CD14-positive monocyte (primary cell): Measurements from ENCODE around the gene PHACTR4. TPM values are rescaled to one million over a fixed set of nuclear protein-coding genes. Genes with fewer than 3 reads are reported as not detected.

Experiments used
- DNase-seq, 3 donors: peaks; one replicate each; pipeline ENCODE4 v3.0.0-alpha.2; 2011 to 2022
- H2AFZ ChIP-seq: 2 replicates; pipeline ENCODE4 v1.6.0; 2012; ENCODE audit warnings: mild to moderate bottlenecking, low read depth, low read length, inconsistent platforms; ENCODE audit not compliant: insufficient read depth, poor library complexity, severe bottlenecking
- H3K27ac ChIP-seq, 2 donors: 1 replicate in 1 of 2; 2 replicates in 1 of 2; pipeline ENCODE4 v1.5.1; 2012 to 2013; ENCODE audit warnings: low read length in 2 of 2, control low read depth in 1 of 2, inconsistent platforms in 1 of 2, low read depth in 1 of 2, mild to moderate bottlenecking in 1 of 2
- H3K27me3 ChIP-seq, 2 donors: one replicate each; pipeline versions ENCODE4 v1.6.0 to v1.6.1; 2011 to 2013; ENCODE audit warnings: low read length in 2 of 2; ENCODE audit not compliant: control insufficient read depth in 2 of 2, insufficient read depth in 2 of 2
- H3K36me3 ChIP-seq, 2 donors: replicated peaks in 1 of 2; 1 replicate in 1 of 2; 2 replicates in 1 of 2; pipeline versions ENCODE4 v1.5.1 to v1.6.1; 2012 to 2013; ENCODE audit warnings: low read length in 2 of 2, control low read depth in 1 of 2, inconsistent platforms in 1 of 2, mild to moderate bottlenecking in 1 of 2; ENCODE audit not compliant: insufficient read depth in 2 of 2, control insufficient read depth in 1 of 2
- H3K4me1 ChIP-seq, 2 donors: 1 replicate in 1 of 2; 2 replicates in 1 of 2; pipeline versions ENCODE4 v1.5.1 to v1.6.1; 2012 to 2013; ENCODE audit warnings: low read length in 2 of 2, control low read depth in 1 of 2, inconsistent platforms in 1 of 2, mild to moderate bottlenecking in 1 of 2, moderate library complexity in 1 of 2; ENCODE audit not compliant: insufficient read depth in 2 of 2, control insufficient read depth in 1 of 2
- H3K4me2 ChIP-seq: replicated peaks from 2 replicates; pipeline ENCODE3; 2012; ENCODE audit warnings: low read length, moderate library complexity, mild to moderate bottlenecking; ENCODE audit not compliant: poor library complexity, severe bottlenecking; ENCODE audit errors: extremely low read depth
- H3K4me3 ChIP-seq, 3 experiments: fragments of 200-600 bp in 1 of 3; sonication (generic) in 1 of 3; replicated peaks in 1 of 3; 1 replicate in 2 of 3; 2 replicates in 1 of 3; pipeline ENCODE4 v1.5.1; 2011 to 2013; ENCODE audit warnings: low read length in 3 of 3, mild to moderate bottlenecking in 3 of 3, control low read depth in 2 of 3, low read depth in 2 of 3, inconsistent platforms in 1 of 3, moderate library complexity in 1 of 3
- H3K79me2 ChIP-seq: 2 replicates; pipeline ENCODE4 v1.6.0; 2012; ENCODE audit warnings: mild to moderate bottlenecking, control low read depth, inconsistent platforms, low read length, moderate library complexity; ENCODE audit not compliant: insufficient read depth
- H3K9ac ChIP-seq: 2 replicates; pipeline ENCODE4 v1.6.0; 2017; ENCODE audit warnings: low read length, mild to moderate bottlenecking; ENCODE audit not compliant: insufficient read depth, poor library complexity, severe bottlenecking
- H3K9me3 ChIP-seq, 2 donors: replicated peaks in 1 of 2; 1 replicate in 1 of 2; 2 replicates in 1 of 2; pipeline versions ENCODE4 v1.5.1 to v1.6.1; 2012 to 2013; ENCODE audit warnings: low read length in 2 of 2, control low read depth in 1 of 2; ENCODE audit not compliant: control insufficient read depth in 1 of 2, insufficient read depth in 1 of 2
- H4K20me1 ChIP-seq: 2 replicates; pipeline ENCODE4 v1.6.0; 2012; ENCODE audit warnings: mild to moderate bottlenecking, low read length, control low read depth, moderate library complexity; ENCODE audit not compliant: insufficient read depth
- H3K27ac Mint-ChIP-seq, 7 donors: one replicate each; pipeline ENCODE4 v1.8.0; 2020; ENCODE audit warnings: mild to moderate bottlenecking in 7 of 7, mixed read lengths in 7 of 7, moderate library complexity in 6 of 7, inconsistent platforms in 2 of 7
- H3K27me3 Mint-ChIP-seq, 3 donors: one replicate each; pipeline ENCODE4 v1.8.0; 2021 to 2022; ENCODE audit warnings: low read depth in 3 of 3, mild to moderate bottlenecking in 3 of 3, mixed read lengths in 3 of 3, moderate library complexity in 3 of 3, inconsistent platforms in 1 of 3
- H3K36me3 Mint-ChIP-seq, 2 donors: one replicate each; pipeline ENCODE4 v1.8.0; 2020; ENCODE audit warnings: mixed read lengths in 2 of 2, inconsistent platforms in 1 of 2, mild to moderate bottlenecking in 1 of 2
- H3K4me1 Mint-ChIP-seq: one replicate; pipeline ENCODE4 v1.8.0; 2020; ENCODE audit warnings: mild to moderate bottlenecking, mixed read lengths
- H3K4me3 Mint-ChIP-seq, 2 donors: one replicate each; pipeline ENCODE4 v1.8.0; 2020; ENCODE audit warnings: mild to moderate bottlenecking in 2 of 2, mixed read lengths in 2 of 2, moderate library complexity in 1 of 2
- H3K9me3 Mint-ChIP-seq, 7 donors: one replicate each; pipeline ENCODE4 v1.8.0; 2020 to 2022; ENCODE audit warnings: mixed read lengths in 7 of 7, mild to moderate bottlenecking in 6 of 7, moderate library complexity in 6 of 7, inconsistent platforms in 2 of 7
- WGBS: methylation state at CpG from one replicate; pipeline ENCODE4 v1.1.5; 2013; ENCODE audit warnings: missing lambda C conversion rate; ENCODE audit not compliant: insufficient coverage; 5-methylcytosine and 5-hydroxymethylcytosine counted together
- intact Hi-C, 2 donors: fragments of 100-400 bp; cut with micrococcal nuclease; formaldehyde crosslinking; loops; one replicate each; pipeline versions ENCODE4 v1.15.0 to v1.15.1; 2023
- polyA plus RNA-seq, 3 donors: library from polyadenylated mRNA; depleted of rRNA in 1 of 3; unstranded in 2 of 3; stranded (reverse) in 1 of 3; fragments of 300-500 nt in 2 of 3; fragments of >200 nt in 1 of 3; fragmentation: Illumina TruSeq in 2 of 3; gene quantifications; 1 replicate in 2 of 3; 2 replicates in 1 of 3; pipeline ENCODE4 v1.2.3, GENCODE V29; 2012 to 2021
- TF ChIP-seq, protein P1 (sequence below): fragments of 200-600 bp; IDR thresholded peaks from one replicate; pipeline ENCODE4 v1.8.0; 2022; ENCODE audit warnings: antibody characterized with exemption, mild to moderate bottlenecking

Gene PHACTR4
- polyA plus RNA-seq, 3 donors: 2.9 to 9.7 (median 2.9) TPM

DNA sequence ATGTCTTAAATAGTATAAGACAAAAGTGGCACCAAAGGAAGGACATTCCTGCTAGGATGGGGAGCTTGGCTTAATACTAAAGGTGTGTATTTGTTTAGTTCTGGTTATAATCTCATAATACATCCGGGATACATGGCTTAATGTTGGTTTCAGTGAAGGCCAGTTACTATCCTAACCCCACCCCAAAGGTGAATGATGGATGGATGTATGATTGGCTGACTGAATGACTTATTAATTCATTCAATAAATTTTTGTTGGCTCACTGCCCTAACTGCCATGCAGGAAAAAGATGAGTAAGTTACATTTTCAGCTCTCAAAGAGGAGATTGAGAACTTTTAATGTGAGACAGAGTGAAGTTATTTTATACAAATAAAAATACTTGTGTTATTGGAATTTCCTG, 52.2 kb downstream of the PHACTR4 start:
- Mint-ChIP-seq H3K36me3 (peaks cover 4 to 13% of the 10 kb centered on the region in 2 donors), H3K27ac (no peak overlapping the region), H3K4me1 (peaks cover 20% of the 10 kb centered on the region), H3K4me3 (no peak overlapping the region), H3K27me3 (no peaks in the 10 kb centered on the region), H3K9me3 (no peaks in the 10 kb centered on the region)
- no peak for DNase-seq
- H3K4me1 ChIP-seq: peaks cover 0 to 8% of the 10 kb centered on the region in 2 donors
- no peaks in the 10 kb centered on the region for H3K36me3 ChIP-seq
- TF ChIP-seq, protein P1, sequence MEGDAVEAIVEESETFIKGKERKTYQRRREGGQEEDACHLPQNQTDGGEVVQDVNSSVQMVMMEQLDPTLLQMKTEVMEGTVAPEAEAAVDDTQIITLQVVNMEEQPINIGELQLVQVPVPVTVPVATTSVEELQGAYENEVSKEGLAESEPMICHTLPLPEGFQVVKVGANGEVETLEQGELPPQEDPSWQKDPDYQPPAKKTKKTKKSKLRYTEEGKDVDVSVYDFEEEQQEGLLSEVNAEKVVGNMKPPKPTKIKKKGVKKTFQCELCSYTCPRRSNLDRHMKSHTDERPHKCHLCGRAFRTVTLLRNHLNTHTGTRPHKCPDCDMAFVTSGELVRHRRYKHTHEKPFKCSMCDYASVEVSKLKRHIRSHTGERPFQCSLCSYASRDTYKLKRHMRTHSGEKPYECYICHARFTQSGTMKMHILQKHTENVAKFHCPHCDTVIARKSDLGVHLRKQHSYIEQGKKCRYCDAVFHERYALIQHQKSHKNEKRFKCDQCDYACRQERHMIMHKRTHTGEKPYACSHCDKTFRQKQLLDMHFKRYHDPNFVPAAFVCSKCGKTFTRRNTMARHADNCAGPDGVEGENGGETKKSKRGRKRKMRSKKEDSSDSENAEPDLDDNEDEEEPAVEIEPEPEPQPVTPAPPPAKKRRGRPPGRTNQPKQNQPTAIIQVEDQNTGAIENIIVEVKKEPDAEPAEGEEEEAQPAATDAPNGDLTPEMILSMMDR: no peak
- peaks cover 4% of the 10 kb centered on the region for H3K79me2 ChIP-seq
- intact Hi-C loops: loop anchor here in 1 of 2 donors (10.0 kb wide), 1 partner anchor 83 kb away; the partner anchor contains the start of gene RCC1
- H3K9me3 ChIP-seq: no peaks in the 10 kb centered on the region
- no peak overlapping the region for H3K9ac ChIP-seq
- no peaks in the 10 kb centered on the region for H3K27me3 ChIP-seq
- H3K27ac ChIP-seq: no peak overlapping the region
- H4K20me1 ChIP-seq: no peaks in the 10 kb centered on the region
- H3K4me2 ChIP-seq: no peak overlapping the region
- no peak overlapping the region for H2AFZ ChIP-seq
- no CpG with 5 or more reads among the region's 1 CpG for WGBS
- no peak overlapping the region for H3K4me3 ChIP-seq

DNA sequence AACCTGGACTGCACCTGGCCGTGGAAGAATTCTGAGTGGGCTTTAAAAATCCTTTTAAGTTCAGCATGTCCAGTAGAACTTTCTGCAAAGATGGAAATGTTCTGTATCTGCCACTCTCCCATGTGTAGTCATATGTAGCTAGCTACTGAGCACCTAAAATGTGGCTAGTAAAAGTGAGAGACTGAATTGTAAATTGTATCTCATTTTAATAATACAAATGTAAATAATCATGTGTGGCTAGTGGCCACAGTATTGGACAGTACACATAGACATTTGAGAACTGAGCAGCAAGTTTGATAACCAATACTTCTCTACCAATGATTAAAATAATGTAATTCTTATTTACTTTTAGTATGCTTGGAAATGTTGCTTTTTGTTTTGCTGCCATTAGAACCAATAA, 57.3 kb downstream of the PHACTR4 start:
- H3K4me3 ChIP-seq: no peak overlapping the region
- peaks cover 13% of the 10 kb centered on the region for H3K79me2 ChIP-seq
- no peaks in the 10 kb centered on the region for H3K9me3 Mint-ChIP-seq
- H3K27ac Mint-ChIP-seq: peak overlapping the region in 2 of 7 donors; percentile 46 to 66
- no peak overlapping the region for H3K4me3 Mint-ChIP-seq
- H3K36me3 Mint-ChIP-seq: peaks cover 4 to 9% of the 10 kb centered on the region in 2 donors
- no peaks in the 10 kb centered on the region for H3K27me3 Mint-ChIP-seq
- peaks cover 6% of the 10 kb centered on the region for H4K20me1 ChIP-seq
- peaks cover 16% of the 10 kb centered on the region for H3K4me1 Mint-ChIP-seq
- peak overlapping the region in 1 of 2 donors; percentile 20 for H3K27ac ChIP-seq
- TF ChIP-seq, protein P1: no peak
- H3K36me3 ChIP-seq: no peaks in the 10 kb centered on the region
- no peak overlapping the region for H3K4me2 ChIP-seq
- H3K4me1 ChIP-seq: peaks cover 9 to 18% of the 10 kb centered on the region in 2 donors
- H3K9ac ChIP-seq: no peak overlapping the region
- intact Hi-C loops: loop anchor here in 1 of 2 donors (10.0 kb wide), 1 partner anchor 78 kb away; the partner anchor contains the start of gene RCC1
- no peak for DNase-seq
- H2AFZ ChIP-seq: no peak overlapping the region
- no peaks in the 10 kb centered on the region for H3K27me3 ChIP-seq
- WGBS: no CpG with 5 or more reads among the region's 1 CpG
- H3K9me3 ChIP-seq: no peaks in the 10 kb centered on the region
